NCI-H128 (cell line): ENCODE data around the gene DCAF4L1.
A peak's percentile ranks its signal among the peaks of the same experiment; 100 is the strongest.

Source experiments
- DNase-seq: peaks from one replicate; lab custom pipeline; 2025; ENCODE audit not compliant: unreplicated experiment; lab: John Stamatoyannopoulos, UW

The DCAF4L1 gene, protein sequence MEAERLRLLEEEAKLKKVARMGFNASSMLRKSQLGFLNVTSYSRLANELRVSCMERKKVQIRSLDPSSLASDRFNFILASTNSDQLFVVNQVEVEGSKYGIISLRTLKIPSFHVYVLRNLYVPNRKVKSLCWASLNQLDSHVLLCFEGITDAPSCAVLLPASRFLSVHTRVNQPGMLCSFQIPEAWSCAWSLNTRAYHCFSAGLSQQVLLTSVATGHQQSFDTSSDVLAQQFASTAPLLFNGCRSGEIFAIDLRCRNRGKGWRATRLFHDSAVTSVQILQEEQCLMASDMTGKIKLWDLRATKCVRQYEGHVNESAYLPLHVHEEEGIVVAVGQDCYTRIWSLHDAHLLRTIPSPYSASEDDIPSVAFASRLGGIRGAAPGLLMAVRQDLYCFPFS

DNA sequence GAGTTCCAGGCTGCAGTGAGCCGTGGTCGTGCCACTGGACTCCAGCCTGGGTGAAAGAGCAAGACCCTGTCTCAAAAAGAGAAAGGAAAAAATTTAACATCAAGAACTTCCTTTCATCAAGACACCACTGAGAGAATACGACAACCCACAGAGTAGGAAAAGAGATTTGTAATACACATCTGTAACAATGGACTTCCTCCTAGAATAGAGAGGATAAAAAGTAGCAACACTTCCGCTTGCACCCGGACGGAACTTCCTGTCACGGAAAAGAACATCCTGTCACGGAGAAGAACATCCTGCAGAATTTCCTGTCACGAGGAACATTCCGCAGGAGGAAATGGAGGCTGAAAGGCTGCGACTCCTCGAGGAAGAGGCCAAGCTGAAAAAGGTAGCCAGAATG is at the start of gene DCAF4L1:
Gene DCAF4L1, plus strand, starts transcription at position 301 of the 400 bp plus-strand sequence. Its CDS starts 37 bp downstream, at position 338.
- no peak for DNase-seq

DNA sequence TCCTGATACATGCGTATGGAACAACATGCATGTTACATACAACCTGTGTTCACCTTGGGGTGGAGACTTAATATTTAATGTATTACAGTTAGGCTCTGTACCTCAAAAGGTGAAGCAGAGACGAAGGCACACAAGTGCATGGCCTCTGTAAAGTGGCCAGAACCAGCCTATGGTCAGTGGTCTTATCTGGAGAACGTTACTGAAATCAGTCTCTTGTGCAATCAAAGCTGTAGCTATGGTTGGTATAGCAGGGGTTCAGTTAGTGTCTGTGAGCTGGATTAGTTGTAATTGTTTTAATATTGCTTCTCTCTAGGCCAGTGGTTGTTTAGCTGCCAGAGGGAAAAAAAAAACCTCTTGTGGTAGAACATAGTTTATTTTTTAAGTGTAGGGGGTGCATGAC is 48.6 kb upstream of the DCAF4L1 start:
- DNase-seq, result no peak

DNA sequence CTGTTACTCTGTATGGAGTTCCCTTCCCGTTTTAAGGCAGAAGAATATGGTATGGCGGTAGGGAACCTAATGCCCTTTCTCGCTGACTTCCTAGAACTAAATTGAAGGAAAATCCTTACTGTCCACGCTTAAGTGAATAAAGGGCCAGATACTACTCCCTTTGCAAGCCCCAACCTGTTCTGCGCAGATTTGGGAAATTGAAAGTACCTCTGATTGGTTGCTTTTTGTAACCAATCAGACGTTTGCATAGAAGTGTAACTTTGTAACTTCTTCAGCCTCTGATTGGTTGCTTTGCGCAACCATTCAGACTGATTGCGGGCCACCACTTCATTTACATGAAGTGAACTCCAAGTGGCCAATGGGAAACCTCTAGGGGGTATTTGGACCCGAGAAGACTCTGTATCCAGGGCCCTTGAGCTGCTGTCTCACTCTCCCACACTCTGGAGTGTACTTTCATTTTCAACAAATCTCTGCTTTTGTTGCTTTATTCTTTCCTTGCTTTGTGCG is 47.5 kb upstream of the DCAF4L1 start:
- DNase-seq, result no peak

DNA sequence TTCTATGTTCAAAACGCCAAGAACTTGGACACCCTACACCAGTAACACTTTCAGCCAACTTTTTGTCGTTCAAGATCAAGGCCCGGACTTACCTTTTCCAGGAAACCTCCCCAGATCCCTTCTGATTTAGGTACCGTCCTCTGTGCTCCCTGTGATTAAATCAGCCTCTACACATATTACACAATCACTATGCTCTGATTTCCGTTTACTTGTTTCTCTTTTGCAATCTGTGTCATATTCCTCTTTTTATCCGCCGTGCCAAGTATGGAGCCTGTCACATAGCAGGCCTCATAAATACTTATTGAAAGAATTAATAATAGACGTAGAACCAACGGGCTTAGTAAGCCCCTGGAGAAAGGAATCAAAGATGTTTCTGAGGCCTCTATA is 47.0 kb upstream of the DCAF4L1 start:
- no peak for DNase-seq

DNA sequence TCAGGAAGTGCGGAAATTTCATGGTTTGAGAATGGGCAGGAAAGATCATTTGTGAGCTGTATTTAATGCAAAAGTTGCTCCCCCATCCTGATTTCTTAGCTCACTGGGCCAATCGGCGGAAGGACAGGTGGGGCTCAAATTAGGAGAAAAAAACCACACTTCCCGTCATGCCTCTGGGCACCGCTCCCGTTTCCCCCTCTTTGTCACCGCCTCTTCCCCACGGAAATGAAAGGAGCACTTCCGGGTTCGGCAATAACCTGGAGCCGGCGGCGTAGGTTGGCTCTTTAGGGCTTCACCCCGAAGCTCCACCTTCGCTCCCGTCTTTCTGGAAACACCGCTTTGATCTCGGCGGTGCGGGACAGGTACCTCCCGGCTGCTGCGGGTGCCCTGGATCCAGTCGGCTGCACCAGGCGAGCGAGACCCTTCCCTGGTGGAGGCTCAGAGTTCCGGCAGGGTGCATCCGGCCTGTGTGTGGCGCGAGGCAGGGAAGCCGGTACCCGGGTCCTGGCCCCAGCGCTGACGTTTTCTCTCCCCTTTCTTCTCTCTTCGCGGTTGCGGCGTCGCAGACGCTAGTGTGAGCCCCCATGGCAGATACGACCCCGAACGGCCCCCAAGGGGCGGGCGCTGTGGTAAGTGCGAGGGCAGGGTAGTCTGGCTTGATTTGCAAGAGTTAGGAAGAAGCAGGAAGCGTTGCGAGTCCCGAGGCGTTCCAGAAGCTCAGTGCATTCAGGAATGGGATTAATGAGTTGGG is 46.5 kb upstream of the DCAF4L1 start, which contains the start of gene TMEM33:
Gene TMEM33, plus strand, starts transcription at position 529 of the 751 bp plus-strand sequence. Its CDS starts 56 bp downstream, at position 585.
- peak; percentile 37 for DNase-seq

DNA sequence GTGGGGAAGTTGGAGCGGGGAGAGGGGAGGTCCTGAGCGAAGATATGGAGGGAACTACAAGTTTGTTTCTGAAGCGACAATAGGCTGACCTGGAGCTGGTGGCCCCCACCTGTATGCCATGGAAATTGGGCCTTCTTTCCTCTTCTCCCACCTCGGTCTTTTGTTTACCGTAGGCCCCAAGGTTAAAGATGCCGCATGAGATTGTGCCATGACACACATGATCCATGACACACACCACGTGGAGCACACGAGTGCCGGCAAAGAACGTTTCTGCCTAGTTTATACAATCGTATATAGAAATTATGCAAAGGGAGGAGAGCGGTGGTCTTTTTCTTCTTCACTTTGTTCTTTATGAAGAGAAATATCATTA is 45.9 kb upstream of the DCAF4L1 start:
- DNase-seq, result no peak

DNA sequence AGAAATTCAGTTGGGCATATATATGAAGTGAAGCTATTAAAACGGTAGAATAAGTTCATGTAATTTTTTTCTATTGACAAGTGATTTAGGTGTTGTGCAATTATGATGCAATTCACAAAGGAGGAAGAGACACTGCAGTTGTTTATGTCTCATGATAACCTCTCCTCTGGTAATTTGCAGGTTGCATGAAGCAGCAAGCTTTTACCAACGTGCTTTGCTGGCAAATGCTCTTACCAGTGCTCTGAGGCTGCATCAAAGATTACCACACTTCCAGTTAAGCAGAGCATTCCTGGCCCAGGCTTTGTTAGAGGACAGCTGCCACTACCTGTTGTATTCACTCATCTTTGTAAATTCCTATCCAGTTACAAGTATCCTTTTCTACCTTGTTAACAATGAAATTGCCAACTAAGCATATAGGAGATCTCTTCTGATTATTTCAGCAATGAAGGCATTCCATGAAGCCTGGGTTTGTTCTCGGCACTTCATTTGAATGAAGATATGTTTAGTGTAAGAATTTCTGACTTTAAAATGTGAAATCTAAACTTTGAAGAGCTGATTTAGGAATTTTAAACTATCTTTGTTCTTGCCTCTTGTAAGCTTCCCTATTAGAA is 42.4 kb upstream of the DCAF4L1 start:
- no peak for DNase-seq

DNA sequence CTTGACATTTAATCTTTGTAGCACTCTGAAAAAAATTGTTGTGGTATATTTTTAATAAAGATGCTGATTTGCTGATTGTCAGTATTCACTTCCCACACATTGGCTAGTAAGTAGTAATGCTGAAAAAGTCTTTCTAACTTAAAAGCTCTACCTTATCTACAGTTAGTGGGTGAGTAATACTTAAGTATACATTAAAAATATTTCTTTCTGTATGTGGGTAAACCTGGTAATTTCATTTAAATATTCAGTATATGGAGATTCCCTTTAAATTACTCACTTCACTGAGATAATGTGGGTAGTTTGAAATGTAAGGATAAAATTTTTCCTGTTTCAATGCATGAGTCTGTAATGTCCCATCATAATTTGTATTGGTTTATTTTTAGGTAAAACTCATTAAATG is 40.7 kb upstream of the DCAF4L1 start:
- DNase-seq, result no peak

DNA sequence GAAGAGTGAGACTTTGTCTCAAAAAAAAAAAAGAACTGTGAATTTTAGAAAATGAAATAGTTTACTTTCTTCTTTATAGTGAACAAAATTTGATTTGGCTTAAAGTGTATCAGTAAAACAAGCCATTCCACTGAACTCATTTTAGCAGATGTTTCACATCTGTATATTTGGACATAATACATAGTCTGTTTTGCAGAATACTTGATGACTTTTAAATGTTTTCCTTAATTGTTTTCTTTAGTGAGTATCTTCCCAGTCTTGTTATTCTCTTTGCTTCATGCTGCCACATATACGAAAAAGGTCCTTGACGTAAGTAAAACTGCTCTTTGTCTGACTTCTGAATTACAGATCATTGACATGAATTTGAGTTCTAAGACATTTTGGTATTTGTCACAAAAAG is 38.0 kb upstream of the DCAF4L1 start:
- no peak for DNase-seq

DNA sequence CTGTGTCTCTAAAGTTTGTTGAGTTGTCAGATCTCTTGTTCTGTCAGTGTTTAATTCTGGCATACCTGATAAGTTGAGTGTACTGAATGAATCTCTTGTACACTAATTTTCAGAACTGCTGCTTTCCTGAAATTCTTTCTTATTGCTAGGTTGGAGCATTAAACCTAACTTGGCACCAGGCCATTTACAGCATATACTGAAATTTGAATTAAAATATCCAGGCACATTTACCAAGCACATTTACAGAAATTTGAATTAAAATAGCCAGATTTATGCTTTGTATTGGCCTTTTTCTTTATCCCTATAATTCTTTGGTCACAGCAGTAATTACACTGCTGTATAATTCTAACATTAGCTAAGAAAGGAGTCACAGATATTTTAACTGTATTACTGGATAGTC is 37.5 kb upstream of the DCAF4L1 start:
- DNase-seq, result no peak

DNA sequence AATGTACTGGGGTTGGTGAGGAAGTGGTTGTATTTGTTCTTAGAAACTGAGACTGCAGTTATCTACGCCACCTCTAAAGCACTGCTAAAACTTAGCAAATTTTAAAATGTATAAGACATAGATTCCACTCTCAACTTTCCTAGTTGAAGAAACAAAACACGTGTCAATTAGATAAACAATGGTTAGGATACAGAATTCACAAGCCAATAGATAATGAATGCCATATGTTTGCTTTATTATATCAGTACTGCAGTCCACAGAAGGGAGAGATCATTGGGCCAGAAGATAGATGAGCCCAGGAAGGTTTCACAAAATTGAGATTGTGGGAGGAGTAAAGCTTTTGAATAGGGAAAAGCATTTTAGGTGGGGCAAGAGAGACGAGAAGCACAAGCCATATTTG is 32.0 kb upstream of the DCAF4L1 start:
- no peak for DNase-seq

DNA sequence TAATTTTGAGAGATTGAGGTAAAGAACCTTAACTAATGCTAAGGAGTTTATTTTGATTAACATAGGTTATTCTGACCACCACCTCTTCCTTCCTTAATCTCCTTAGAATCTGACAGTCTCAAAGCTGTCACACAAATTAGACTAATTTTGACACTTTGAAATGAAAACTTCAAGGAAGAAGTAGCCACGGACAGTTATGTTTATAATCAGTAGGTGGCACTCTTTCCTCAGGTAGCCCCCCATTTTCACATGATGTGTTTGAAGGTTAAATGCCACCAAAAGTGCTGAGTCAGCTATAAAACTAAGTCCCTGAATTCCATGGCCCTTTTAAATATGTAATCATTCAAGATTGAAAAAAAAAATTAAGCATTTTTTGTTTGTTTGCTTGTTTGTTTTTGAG is 23.9 kb upstream of the DCAF4L1 start:
- no peak for DNase-seq

DNA sequence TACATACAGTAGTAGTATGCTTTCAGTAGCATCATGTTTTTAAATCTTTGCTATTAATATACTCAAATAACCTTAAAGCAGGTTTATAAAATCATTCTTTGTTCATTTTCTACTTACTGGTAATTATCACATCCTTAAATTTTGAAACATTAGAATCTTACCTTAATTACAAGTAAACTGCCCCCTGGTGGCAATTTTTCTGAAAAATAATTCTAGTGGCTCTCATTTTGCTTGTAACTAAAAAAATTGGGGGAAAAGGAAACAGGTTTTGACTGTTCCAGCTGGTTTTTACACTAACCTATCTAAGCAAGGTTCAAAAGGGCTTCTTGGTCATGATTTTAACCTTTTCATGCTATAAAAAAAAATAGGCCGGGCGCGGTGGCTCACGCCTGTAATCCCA is 18.5 kb upstream of the DCAF4L1 start:
- DNase-seq, result no peak

DNA sequence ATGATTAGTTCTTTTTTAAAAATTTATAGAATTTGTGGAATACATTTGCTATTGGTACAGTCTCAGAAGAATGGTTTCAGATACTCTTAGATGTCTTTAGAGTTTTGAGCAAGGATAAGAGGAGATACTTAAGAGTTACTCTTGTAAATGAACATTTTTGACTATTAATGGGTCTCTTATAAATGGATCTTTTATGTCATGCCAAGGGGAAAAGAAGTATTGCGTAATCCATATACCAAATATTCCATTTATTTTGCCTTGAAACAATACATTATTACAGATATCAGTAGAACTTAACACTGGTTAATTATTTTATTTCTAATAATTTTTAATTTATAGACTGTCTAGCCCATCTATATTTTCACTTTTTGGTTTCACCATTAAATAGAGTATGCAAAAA is 17.2 kb upstream of the DCAF4L1 start:
- DNase-seq, result no peak

DNA sequence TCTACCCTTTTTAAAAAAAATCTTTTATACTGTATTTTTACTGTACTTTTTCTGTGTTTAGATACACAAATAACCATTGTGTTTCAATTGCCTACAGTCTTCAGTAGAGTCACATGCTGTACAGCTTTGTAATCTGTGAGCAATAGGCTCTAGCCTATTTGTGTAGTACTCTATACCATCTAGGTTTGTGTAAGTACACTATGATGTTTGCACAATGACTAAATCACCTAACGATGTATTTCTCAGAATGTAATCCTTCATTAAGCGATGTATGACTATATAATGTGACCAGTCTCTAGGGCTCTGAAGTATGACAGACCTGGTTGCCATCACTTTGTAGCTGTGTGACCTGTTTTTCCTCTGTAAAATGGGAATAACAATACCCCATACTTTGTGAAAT is 14.2 kb upstream of the DCAF4L1 start:
- DNase-seq, result no peak

DNA sequence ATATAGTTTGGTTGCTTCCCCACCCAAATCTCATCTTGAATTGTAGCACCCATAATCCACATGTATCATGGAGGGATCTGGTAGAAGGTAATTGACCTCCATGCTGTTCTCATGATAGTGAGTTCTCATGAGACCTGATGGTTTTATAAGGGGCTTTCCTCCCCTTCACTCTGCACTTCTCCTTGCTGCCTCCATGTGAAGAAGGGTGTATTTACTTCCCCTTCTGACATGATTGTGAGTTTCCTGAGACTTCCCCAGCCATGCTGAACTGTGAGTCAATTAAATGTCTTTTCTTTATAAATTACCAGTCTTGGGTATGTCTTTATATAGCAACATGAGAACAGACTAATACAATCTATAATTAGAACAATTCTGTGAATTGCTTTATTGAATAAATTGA is 11.9 kb upstream of the DCAF4L1 start:
- no peak for DNase-seq

DNA sequence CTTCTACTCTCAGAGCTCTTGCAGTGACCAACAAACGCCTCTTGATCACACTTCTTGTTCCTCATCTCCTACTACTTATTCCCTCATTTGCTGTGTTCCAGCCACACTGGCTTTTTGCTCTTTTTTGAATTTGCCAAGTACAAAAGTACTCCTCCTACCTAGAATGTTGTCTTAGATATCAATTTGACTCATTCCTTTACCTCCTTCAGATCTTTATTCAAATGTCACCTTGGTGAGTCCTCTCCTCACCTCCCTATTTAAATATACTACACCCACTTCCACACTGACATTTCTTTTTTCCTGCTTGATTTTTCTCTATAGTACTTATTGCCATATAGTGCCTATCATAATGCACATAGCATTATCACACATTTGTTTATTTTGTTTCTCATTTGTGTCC is 6.2 kb upstream of the DCAF4L1 start:
- no peak for DNase-seq

DNA sequence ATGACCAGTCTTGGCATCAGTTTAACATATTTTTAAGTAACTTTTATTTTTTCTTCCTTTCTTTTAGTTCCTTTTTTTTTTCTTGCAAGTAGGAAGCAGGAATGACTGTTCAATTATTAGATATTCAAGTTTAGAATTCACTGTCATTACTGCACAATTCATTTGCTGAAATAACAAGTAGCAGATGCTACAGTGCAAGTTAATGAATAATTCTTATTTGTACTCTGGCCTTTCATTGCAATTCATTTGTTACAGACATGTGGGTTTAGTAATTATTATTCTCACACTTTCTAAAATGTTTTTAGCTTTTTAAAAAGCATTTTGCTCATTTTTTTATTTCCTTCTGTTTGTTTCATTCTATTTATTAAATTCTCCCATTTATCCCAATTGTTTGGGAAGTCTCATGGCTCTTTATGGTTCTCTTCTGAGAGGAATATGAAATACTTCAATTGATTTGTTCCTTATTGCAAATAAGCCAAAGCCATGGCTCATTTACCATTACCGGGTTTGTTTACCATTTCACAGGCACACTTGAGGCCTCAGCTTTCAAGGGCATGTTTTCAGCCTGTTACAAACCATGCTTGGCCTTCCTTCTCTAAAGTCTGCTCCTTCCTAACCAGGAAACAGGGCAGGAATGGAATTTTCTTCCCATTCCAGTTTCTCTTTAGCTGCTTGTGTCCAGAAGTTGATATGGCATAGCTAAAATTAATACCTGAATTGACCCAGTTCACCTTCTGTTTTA is 4.6 kb upstream of the DCAF4L1 start:
- DNase-seq, result no peak

DNA sequence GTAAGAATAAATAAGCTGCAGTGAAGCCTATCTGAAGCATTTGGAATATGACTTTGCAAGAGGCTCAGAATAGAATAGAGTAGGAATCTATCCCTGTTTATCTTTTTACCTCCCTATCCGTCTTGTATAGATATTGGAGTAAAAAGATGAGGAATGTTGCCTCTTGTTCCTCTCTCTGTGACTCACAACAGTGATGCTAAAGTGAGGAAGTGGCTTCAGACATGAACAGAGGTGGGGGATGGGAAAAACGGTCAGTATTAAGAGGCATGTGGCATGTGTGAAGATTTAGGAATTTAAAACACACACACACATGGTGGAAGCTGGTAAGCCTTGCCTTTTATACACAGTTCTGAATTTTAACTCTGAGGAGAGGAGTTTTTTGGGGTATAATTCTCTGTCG is 3.8 kb upstream of the DCAF4L1 start:
- no peak for DNase-seq

DNA sequence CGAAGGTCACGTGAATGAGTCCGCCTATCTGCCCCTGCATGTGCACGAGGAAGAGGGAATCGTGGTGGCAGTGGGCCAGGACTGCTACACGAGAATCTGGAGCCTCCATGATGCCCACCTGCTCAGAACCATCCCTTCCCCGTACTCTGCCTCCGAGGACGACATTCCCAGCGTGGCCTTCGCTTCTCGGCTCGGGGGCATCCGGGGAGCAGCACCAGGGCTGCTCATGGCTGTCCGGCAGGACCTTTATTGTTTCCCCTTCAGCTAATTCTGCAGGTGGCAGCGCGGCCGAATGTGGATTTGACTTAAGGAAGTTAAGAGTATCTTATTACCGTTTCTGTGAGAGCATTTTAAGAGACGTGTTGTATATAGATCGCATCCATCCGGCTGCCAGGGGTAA is 1.2 kb downstream of the DCAF4L1 start:
- DNase-seq, result no peak

DNA sequence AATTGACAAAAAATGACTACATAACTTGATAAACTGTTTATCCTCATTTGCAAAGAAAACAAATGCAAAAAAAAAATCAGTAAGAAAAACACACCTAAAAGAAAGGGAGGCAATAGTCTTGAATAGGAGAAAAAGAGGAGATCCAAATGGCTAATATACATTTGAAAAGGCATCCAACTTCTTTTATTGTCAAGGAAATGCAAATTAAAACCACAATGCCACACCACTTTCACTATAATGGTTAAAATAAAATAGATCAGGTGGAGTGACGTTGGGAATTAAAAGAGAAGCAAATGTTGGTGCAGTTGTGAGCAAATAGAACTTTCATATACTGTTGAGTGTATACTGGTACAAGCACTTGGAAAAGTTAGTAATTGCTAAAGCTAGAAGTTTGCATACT is 3.6 kb downstream of the DCAF4L1 start:
- no peak for DNase-seq
